Mammary epithelial cell (primary cell): ENCODE data around the gene TNFRSF14.

ENCODE experiments used
- CTCF ChIP-seq, 2 donors: IDR thresholded peaks in 1 of 2; conservative IDR thresholded peaks in 1 of 2; 2 replicates each; pipeline ENCODE4 v1.5.1; 2011 to 2012; ENCODE audit warnings: inconsistent platforms in 2 of 2, low read length in 2 of 2, mild to moderate bottlenecking in 2 of 2, control low read depth in 1 of 2, low read depth in 1 of 2; ENCODE audit not compliant: insufficient read depth in 1 of 2; ENCODE audit errors: extremely low read depth in 1 of 2
- EZH2 ChIP-seq: IDR thresholded peaks from 2 replicates; pipeline ENCODE4 v1.6.1; 2012; ENCODE audit warnings: low read length, inconsistent platforms, borderline replicate concordance

GRCh38 chr1:2587860-2588571 is 31.8 kb downstream of the TNFRSF14 start:
- TF ChIP-seq CTCF (conservative IDR thresholded peaks at IDR 0.05 in 1 of 2, IDR thresholded peaks at IDR 0.05 in 1 of 2; ENCODE audit: extremely low read depth in 1 of 2, insufficient read depth in 1 of 2, low read depth in 1 of 2, low read length in 2 of 2) (no peak), EZH2 (no peak)
